ENCODE results near the gene CHSY1.
A peak's percentile ranks its signal among the peaks of the same experiment; 100 is the strongest.

The CHSY1 gene

DNA sequence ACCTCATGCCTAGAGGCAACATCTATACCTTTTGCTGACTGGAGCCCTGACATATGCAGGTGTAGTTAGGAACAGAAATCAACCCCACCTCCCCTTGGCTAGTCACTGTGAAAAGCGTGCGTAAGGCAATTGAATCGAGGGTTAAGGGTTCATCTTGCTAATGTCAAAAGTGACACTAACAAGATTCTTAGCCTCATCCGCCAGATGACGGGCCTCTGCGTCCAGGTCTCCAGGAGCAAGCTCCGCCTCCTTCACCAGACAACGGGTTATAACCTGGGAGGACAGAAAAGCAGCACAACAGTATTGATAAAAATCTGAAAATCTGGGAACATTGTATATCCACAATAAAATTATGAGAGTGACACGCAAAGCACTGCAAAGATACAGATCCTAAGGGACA lies 20.7 kb upstream of the CHSY1 start:
- CTCF ChIA-PET, result interaction anchor here (1.1 to 4.3 kb wide), 8 partner anchors 11 to 369 kb away, joined by 3 to 31 read pairs (median 5); no protein-coding TSS in a partner anchor
- TF ChIP-seq, protein P1, sequence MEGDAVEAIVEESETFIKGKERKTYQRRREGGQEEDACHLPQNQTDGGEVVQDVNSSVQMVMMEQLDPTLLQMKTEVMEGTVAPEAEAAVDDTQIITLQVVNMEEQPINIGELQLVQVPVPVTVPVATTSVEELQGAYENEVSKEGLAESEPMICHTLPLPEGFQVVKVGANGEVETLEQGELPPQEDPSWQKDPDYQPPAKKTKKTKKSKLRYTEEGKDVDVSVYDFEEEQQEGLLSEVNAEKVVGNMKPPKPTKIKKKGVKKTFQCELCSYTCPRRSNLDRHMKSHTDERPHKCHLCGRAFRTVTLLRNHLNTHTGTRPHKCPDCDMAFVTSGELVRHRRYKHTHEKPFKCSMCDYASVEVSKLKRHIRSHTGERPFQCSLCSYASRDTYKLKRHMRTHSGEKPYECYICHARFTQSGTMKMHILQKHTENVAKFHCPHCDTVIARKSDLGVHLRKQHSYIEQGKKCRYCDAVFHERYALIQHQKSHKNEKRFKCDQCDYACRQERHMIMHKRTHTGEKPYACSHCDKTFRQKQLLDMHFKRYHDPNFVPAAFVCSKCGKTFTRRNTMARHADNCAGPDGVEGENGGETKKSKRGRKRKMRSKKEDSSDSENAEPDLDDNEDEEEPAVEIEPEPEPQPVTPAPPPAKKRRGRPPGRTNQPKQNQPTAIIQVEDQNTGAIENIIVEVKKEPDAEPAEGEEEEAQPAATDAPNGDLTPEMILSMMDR (IDR thresholded peaks at IDR 0.05; ENCODE audit: insufficient read depth, low read length, missing control alignments), result no peak
- no peak for DNase-seq (ENCODE audit: low read depth, low spot score)
- no peak overlapping the region for H3K4me3 ChIP-seq (ENCODE audit: low read depth, low read length)
- POLR2A ChIA-PET, result no interaction called here

DNA sequence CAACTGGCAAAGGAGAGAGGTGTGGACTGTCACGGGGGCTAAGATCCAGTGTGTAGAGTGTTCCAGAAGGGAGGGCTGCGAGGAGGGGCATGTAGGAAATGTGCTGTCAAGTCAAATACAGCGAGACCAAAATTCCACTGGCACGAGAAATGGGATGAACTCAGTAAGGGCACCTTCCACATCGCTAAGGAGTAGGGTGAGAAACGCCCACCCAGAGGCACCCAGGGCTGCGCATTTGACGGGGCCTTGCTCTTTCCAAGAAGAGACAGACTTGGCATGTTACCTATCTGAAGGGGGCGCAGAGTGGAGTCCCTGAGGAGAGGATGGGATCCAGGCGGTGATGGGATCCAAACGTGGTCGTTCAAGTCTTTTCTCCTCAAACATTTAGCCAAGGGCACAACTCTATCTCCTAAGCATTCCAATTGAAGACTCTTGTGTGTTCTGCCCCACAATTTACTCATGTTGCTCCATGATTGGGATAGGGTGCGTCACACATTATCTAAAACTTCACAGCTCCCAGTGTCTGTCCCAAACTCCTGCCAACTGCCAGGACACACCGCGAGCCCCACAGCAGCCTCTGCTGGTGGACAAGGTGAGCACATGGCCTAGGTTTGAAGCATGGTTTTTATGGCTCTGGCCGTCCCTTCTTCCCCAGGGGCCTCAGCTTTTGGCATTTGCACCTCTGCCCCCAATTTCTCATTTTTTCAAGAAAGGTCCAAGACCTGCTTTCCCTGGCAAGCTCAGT lies 17.8 kb upstream of the CHSY1 start:
- no peak overlapping the region for H3K4me3 ChIP-seq (ENCODE audit: low read depth, low read length)
- CTCF ChIA-PET, result interaction anchor here (0.9 to 2.4 kb wide), 5 partner anchors 9 to 253 kb away, joined by 3 to 7 read pairs (median 3); no protein-coding TSS in a partner anchor
- POLR2A ChIA-PET, result no interaction called here

DNA sequence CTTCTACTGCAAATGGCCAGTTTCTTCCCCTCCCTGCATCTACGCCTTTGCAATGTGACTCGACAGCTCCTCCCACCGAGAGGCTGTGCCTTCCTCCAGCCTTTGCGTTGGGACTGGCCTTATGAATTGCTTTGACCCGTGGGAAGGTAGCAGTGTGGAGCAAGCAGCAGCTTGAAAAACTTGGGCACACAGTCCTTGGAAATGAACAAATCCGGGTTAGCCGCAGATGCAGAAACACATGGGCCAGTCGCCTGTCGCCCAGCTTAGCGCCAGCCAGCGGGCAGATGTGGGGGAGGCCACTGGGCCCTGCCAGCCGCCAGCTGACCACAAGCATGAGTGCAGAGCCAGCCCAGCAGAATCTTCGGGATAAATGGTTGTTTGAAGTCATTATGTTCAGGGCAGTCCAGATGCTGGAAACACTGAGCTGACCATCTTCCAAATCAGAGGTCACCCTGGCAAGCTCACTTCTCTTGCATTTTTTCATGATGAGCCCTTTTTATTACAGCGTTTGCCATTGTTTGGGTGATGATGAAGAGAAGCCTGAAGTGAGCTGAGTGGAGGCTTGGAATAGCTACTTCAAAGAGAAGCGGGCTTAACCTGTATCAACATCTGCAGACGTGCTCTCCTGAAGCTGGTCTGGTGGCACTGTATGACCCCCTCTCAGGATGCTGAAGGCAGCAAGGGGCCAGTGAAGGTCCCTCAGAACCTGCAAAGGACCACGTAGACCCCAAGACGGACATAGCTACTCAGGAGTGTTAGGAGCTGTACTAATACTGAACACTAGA lies 15.7 kb upstream of the CHSY1 start:
- CTCF ChIA-PET, result interaction anchor here (1.0 to 6.1 kb wide), 15 partner anchors 9 to 374 kb away, joined by 3 to 41 read pairs (median 6); no protein-coding TSS in a partner anchor

More for the DNA sequence above, 17.8 kb upstream of the CHSY1 start:
- TF ChIP-seq, protein P1 (IDR thresholded peaks at IDR 0.05; ENCODE audit: insufficient read depth, low read length, missing control alignments), result peak; percentile 39
- no peak for DNase-seq (ENCODE audit: low read depth, low spot score)

DNA sequence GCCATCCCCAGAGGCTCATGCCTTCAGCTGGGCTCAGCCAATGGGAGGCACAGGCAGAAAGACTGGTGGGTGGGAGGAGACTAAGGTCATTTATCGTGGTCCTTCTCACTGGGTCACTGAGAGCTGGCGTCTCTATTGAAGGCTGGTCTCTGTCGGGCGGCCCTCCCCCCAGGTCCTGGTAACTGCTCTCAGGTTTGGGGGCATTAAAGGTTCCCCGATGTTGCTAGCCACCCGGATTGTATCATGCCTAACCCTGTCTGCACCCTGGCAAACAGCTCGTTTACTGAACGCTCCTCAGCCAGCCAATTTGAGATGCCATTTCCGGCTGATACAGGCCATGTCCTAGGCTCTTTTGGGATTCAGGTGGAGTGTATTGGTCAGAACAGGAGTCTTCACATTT lies 14.9 kb upstream of the CHSY1 start:
- TF ChIP-seq, protein P1 (IDR thresholded peaks at IDR 0.05; ENCODE audit: insufficient read depth, low read length, missing control alignments), result no peak
- POLR2A ChIA-PET, result interaction anchor here (1.4 to 1.5 kb wide), 3 partner anchors 15 to 243 kb away, joined by 3 to 10 read pairs (median 4); partner anchors contain the start of gene CHSY1
- CTCF ChIA-PET, result interaction anchor here (1.0 to 6.1 kb wide), 12 partner anchors 9 to 375 kb away, joined by 3 to 41 read pairs (median 6); no protein-coding TSS in a partner anchor
- H3K4me3 ChIP-seq (ENCODE audit: low read depth, low read length), result no peak overlapping the region
- DNase-seq (ENCODE audit: low read depth, low spot score), result no peak

More for the DNA sequence above, 15.7 kb upstream of the CHSY1 start:
- POLR2A ChIA-PET, result interaction anchor here (0.7 to 1.5 kb wide), 5 partner anchors 16 to 247 kb away, joined by 3 to 10 read pairs (median 3); partner anchors contain the start of gene CHSY1
- TF ChIP-seq, protein P1 (IDR thresholded peaks at IDR 0.05; ENCODE audit: insufficient read depth, low read length, missing control alignments), result no peak
- peak; percentile 31 for DNase-seq (ENCODE audit: low read depth, low spot score)
- no peak overlapping the region for H3K4me3 ChIP-seq (ENCODE audit: low read depth, low read length)

- H3K4me3 ChIP-seq (ENCODE audit: low read depth, low read length), result no peak overlapping the region
- TF ChIP-seq, protein P1 (IDR thresholded peaks at IDR 0.05; ENCODE audit: insufficient read depth, low read length, missing control alignments), result no peak
- CTCF ChIA-PET, result interaction anchor here (1.0 to 6.1 kb wide), 7 partner anchors 8 to 376 kb away, joined by 3 to 43 read pairs (median 7); no protein-coding TSS in a partner anchor
- DNase-seq (ENCODE audit: low read depth, low spot score), result no peak
- POLR2A ChIA-PET, result interaction anchor here (1.4 kb wide), 1 partner anchor 238 kb away, joined by 3 read pairs; no protein-coding TSS in a partner anchor
These were observed 14.2 kb upstream of the CHSY1 start for GRCh38 chr15:101266034-101266433.
